CD14-positive monocyte (primary cell): ENCODE measurements around the gene POU3F1. TPM values are rescaled to one million over a fixed set of nuclear protein-coding genes. Genes with fewer than 3 reads are reported as not detected.

Experiments
- DNase-seq, 3 donors: peaks; one replicate each; pipeline ENCODE4 v3.0.0-alpha.2; 2011 to 2022
- H2AFZ ChIP-seq: 2 replicates; pipeline ENCODE4 v1.6.0; 2012; ENCODE audit warnings: mild to moderate bottlenecking, low read depth, low read length, inconsistent platforms; ENCODE audit not compliant: insufficient read depth, poor library complexity, severe bottlenecking
- H3K27ac ChIP-seq, 2 donors: 1 replicate in 1 of 2; 2 replicates in 1 of 2; pipeline ENCODE4 v1.5.1; 2012 to 2013; ENCODE audit warnings: low read length in 2 of 2, control low read depth in 1 of 2, inconsistent platforms in 1 of 2, low read depth in 1 of 2, mild to moderate bottlenecking in 1 of 2
- H3K27me3 ChIP-seq, 2 donors: one replicate each; pipeline versions ENCODE4 v1.6.0 to v1.6.1; 2011 to 2013; ENCODE audit warnings: low read length in 2 of 2; ENCODE audit not compliant: control insufficient read depth in 2 of 2, insufficient read depth in 2 of 2
- H3K36me3 ChIP-seq, 2 donors: replicated peaks in 1 of 2; 1 replicate in 1 of 2; 2 replicates in 1 of 2; pipeline versions ENCODE4 v1.5.1 to v1.6.1; 2012 to 2013; ENCODE audit warnings: low read length in 2 of 2, control low read depth in 1 of 2, inconsistent platforms in 1 of 2, mild to moderate bottlenecking in 1 of 2; ENCODE audit not compliant: insufficient read depth in 2 of 2, control insufficient read depth in 1 of 2
- H3K4me1 ChIP-seq, 2 donors: 1 replicate in 1 of 2; 2 replicates in 1 of 2; pipeline versions ENCODE4 v1.5.1 to v1.6.1; 2012 to 2013; ENCODE audit warnings: low read length in 2 of 2, control low read depth in 1 of 2, inconsistent platforms in 1 of 2, mild to moderate bottlenecking in 1 of 2, moderate library complexity in 1 of 2; ENCODE audit not compliant: insufficient read depth in 2 of 2, control insufficient read depth in 1 of 2
- H3K4me2 ChIP-seq: replicated peaks from 2 replicates; pipeline ENCODE3; 2012; ENCODE audit warnings: low read length, moderate library complexity, mild to moderate bottlenecking; ENCODE audit not compliant: poor library complexity, severe bottlenecking; ENCODE audit errors: extremely low read depth
- H3K4me3 ChIP-seq, 3 experiments: fragments of 200-600 bp in 1 of 3; sonication (generic) in 1 of 3; replicated peaks in 1 of 3; 1 replicate in 2 of 3; 2 replicates in 1 of 3; pipeline ENCODE4 v1.5.1; 2011 to 2013; ENCODE audit warnings: low read length in 3 of 3, mild to moderate bottlenecking in 3 of 3, control low read depth in 2 of 3, low read depth in 2 of 3, inconsistent platforms in 1 of 3, moderate library complexity in 1 of 3
- H3K79me2 ChIP-seq: 2 replicates; pipeline ENCODE4 v1.6.0; 2012; ENCODE audit warnings: mild to moderate bottlenecking, control low read depth, inconsistent platforms, low read length, moderate library complexity; ENCODE audit not compliant: insufficient read depth
- H3K9ac ChIP-seq: 2 replicates; pipeline ENCODE4 v1.6.0; 2017; ENCODE audit warnings: low read length, mild to moderate bottlenecking; ENCODE audit not compliant: insufficient read depth, poor library complexity, severe bottlenecking
- H3K9me3 ChIP-seq, 2 donors: replicated peaks in 1 of 2; 1 replicate in 1 of 2; 2 replicates in 1 of 2; pipeline versions ENCODE4 v1.5.1 to v1.6.1; 2012 to 2013; ENCODE audit warnings: low read length in 2 of 2, control low read depth in 1 of 2; ENCODE audit not compliant: control insufficient read depth in 1 of 2, insufficient read depth in 1 of 2
- H4K20me1 ChIP-seq: 2 replicates; pipeline ENCODE4 v1.6.0; 2012; ENCODE audit warnings: mild to moderate bottlenecking, low read length, control low read depth, moderate library complexity; ENCODE audit not compliant: insufficient read depth
- H3K27ac Mint-ChIP-seq, 7 donors: one replicate each; pipeline ENCODE4 v1.8.0; 2020; ENCODE audit warnings: mild to moderate bottlenecking in 7 of 7, mixed read lengths in 7 of 7, moderate library complexity in 6 of 7, inconsistent platforms in 2 of 7
- H3K27me3 Mint-ChIP-seq, 3 donors: one replicate each; pipeline ENCODE4 v1.8.0; 2021 to 2022; ENCODE audit warnings: low read depth in 3 of 3, mild to moderate bottlenecking in 3 of 3, mixed read lengths in 3 of 3, moderate library complexity in 3 of 3, inconsistent platforms in 1 of 3
- H3K36me3 Mint-ChIP-seq, 2 donors: one replicate each; pipeline ENCODE4 v1.8.0; 2020; ENCODE audit warnings: mixed read lengths in 2 of 2, inconsistent platforms in 1 of 2, mild to moderate bottlenecking in 1 of 2
- H3K4me1 Mint-ChIP-seq: one replicate; pipeline ENCODE4 v1.8.0; 2020; ENCODE audit warnings: mild to moderate bottlenecking, mixed read lengths
- H3K4me3 Mint-ChIP-seq, 2 donors: one replicate each; pipeline ENCODE4 v1.8.0; 2020; ENCODE audit warnings: mild to moderate bottlenecking in 2 of 2, mixed read lengths in 2 of 2, moderate library complexity in 1 of 2
- H3K9me3 Mint-ChIP-seq, 7 donors: one replicate each; pipeline ENCODE4 v1.8.0; 2020 to 2022; ENCODE audit warnings: mixed read lengths in 7 of 7, mild to moderate bottlenecking in 6 of 7, moderate library complexity in 6 of 7, inconsistent platforms in 2 of 7
- WGBS: methylation state at CpG from one replicate; pipeline ENCODE4 v1.1.5; 2013; ENCODE audit warnings: missing lambda C conversion rate; ENCODE audit not compliant: insufficient coverage; 5-methylcytosine and 5-hydroxymethylcytosine counted together
- intact Hi-C, 2 donors: fragments of 100-400 bp; cut with micrococcal nuclease; formaldehyde crosslinking; loops; one replicate each; pipeline versions ENCODE4 v1.15.0 to v1.15.1; 2023
- polyA plus RNA-seq, 3 donors: library from polyadenylated mRNA; depleted of rRNA in 1 of 3; unstranded in 2 of 3; stranded (reverse) in 1 of 3; fragments of 300-500 nt in 2 of 3; fragments of >200 nt in 1 of 3; fragmentation: Illumina TruSeq in 2 of 3; gene quantifications; 1 replicate in 2 of 3; 2 replicates in 1 of 3; pipeline ENCODE4 v1.2.3, GENCODE V29; 2012 to 2021
- TF ChIP-seq, protein P1 (sequence below): fragments of 200-600 bp; IDR thresholded peaks from one replicate; pipeline ENCODE4 v1.8.0; 2022; ENCODE audit warnings: antibody characterized with exemption, mild to moderate bottlenecking

POU3F1 gene
- polyA plus RNA-seq, 3 donors = not detected

DNA sequence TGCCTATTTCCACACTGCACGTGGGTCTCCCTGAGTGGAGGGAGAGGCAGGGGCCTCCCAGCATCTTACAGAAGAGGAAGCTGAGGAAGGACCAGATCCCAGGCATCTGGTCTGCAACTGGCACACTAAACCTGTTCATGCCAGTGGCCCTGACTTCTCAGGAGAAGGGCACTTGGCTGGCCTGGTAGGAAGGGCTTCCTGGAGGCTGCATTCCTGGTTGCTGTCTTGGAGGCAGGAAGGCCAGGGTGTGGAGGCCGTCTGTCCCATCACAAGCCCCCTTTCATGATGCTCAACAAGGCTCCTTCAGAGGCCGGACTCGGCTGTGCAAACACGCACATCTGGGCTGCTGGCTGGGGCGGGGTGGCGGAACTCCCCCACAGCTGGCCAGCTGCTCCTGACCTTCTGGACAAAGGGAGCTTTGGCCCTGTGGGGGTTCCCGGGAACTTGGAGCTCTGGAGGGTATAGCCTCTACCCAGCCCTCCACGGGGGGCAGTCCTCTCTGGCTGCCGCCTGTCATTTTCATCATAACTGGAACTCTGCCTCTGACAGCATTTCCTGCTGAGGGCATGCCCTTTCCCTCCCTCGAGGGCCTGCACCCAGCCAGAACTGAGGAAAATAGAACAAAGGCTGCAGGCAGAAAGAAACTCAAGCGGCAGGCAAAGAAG lies 39.2 kb upstream of the POU3F1 start:
- Histone ChIP-seq H3K27me3 (no peaks in the 10 kb centered on the region), H4K20me1 (no peaks in the 10 kb centered on the region), H3K4me3 (no peak overlapping the region), H3K4me1 (no peaks in the 10 kb centered on the region), H3K9me3 (no peaks in the 10 kb centered on the region), H3K4me2 (no peak overlapping the region), H3K36me3 (no peaks in the 10 kb centered on the region), H3K79me2 (no peaks in the 10 kb centered on the region), H3K27ac (no peak overlapping the region), H3K9ac (no peak overlapping the region), H2AFZ (no peak overlapping the region)
- Mint-ChIP-seq H3K27ac (no peak overlapping the region), H3K4me3 (no peak overlapping the region), H3K27me3 (peaks cover 0 to 10% (median 3%) of the 10 kb centered on the region in 3 donors), H3K36me3 (no peaks in the 10 kb centered on the region), H3K9me3 (no peaks in the 10 kb centered on the region), H3K4me1 (no peaks in the 10 kb centered on the region)
- intact Hi-C loops = no loop called here
- DNase-seq = no peak
- TF ChIP-seq, protein P1, sequence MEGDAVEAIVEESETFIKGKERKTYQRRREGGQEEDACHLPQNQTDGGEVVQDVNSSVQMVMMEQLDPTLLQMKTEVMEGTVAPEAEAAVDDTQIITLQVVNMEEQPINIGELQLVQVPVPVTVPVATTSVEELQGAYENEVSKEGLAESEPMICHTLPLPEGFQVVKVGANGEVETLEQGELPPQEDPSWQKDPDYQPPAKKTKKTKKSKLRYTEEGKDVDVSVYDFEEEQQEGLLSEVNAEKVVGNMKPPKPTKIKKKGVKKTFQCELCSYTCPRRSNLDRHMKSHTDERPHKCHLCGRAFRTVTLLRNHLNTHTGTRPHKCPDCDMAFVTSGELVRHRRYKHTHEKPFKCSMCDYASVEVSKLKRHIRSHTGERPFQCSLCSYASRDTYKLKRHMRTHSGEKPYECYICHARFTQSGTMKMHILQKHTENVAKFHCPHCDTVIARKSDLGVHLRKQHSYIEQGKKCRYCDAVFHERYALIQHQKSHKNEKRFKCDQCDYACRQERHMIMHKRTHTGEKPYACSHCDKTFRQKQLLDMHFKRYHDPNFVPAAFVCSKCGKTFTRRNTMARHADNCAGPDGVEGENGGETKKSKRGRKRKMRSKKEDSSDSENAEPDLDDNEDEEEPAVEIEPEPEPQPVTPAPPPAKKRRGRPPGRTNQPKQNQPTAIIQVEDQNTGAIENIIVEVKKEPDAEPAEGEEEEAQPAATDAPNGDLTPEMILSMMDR = no peak
- 67% methylated on average over 10 of the region's 12 CpGs for WGBS

DNA sequence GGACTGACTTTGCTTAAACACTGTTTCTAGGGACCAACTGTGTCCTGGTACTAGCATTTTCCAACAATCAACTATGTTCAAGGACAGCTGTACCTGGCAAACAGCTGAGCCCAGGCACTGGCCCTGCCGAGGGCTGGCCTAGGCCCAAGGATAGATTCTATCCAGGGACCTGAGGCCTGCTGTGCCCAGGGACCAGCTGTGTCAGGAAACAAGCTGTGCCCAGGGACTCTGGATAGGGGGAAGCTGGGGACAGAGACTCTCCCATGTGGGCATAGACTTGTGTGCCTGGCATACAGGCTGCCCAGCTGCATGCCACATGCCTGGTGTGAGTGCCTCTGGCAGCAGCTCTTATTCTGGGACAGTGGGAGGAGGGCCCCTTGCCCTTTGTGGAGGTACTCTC lies 38.1 kb upstream of the POU3F1 start:
- Histone ChIP-seq H4K20me1 (no peaks in the 10 kb centered on the region), H3K36me3 (no peaks in the 10 kb centered on the region), H3K4me2 (no peak overlapping the region), H3K9ac (no peak overlapping the region), H3K4me3 (no peak overlapping the region), H3K4me1 (no peaks in the 10 kb centered on the region), H3K79me2 (no peaks in the 10 kb centered on the region), H3K27me3 (no peaks in the 10 kb centered on the region), H3K27ac (no peak overlapping the region), H3K9me3 (no peaks in the 10 kb centered on the region), H2AFZ (no peak overlapping the region)
- H3K9me3 Mint-ChIP-seq = no peaks in the 10 kb centered on the region
- no peaks in the 10 kb centered on the region for H3K4me1 Mint-ChIP-seq
- WGBS = 88% methylated on average over 1 of the region's 1 CpG
- no peak overlapping the region for H3K27ac Mint-ChIP-seq
- peaks cover 0 to 8% (median 3%) of the 10 kb centered on the region in 3 donors for H3K27me3 Mint-ChIP-seq
- H3K36me3 Mint-ChIP-seq = no peaks in the 10 kb centered on the region
- TF ChIP-seq, protein P1 = no peak
- no peak for DNase-seq
- no peak overlapping the region for H3K4me3 Mint-ChIP-seq
- intact Hi-C loops = no loop called here
